NB4 (cell line): Measurements from ENCODE around the gene FAM222A.

Experiments
- MAX ChIP-seq: IDR thresholded peaks from 2 replicates; pipeline ENCODE4 v1.6.1; 2011; ENCODE audit warnings: low read depth, low read length
- TF ChIP-seq, protein P1 (sequence below): IDR thresholded peaks from one replicate; pipeline ENCODE4 v1.5.1; 2012; ENCODE audit warnings: low read depth, low read length

DNA sequence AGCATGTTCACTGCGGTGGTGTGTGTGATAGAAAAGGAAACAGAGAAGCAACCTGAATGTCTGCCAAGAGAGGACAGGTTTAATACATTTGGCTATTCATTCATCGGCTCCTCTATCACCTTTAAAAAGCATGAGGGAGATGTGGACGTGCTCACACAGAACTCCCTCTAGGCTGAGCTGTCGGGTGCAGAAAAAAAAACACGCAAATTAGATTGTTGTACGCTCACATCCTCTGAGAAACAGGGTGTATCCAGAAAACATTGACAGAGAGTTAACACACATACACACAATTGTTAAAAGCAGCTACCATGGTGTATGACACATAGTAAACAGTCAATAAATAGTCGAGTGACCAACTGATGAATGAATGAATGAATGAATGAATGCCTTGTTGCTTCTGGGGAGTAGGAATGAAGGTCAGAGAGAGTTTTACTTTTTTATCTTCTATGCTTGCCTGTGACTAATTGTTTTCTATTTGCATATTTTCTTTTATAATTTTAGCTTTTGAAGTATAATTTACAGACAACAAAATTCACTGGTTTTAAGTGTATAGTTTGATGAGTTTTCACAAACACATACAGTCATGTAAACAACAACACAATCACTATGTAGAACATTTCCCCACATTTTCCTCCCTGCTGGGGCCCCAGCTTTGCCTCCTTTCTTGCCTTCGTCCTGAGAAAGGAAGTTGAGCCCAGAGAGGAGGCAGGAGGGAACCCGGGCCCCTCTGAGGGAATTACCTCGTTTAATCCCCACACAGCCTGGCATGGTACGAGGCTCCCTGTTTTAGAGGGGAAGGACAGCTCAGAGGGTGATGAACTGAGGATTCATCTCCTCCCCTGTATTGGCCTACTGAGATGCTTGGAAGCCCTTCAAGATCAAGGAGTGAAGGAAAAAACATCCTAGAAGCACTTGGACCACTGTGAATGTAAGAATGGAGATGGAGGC, 19.7 kb upstream of the FAM222A start:
- TF ChIP-seq, protein P1, sequence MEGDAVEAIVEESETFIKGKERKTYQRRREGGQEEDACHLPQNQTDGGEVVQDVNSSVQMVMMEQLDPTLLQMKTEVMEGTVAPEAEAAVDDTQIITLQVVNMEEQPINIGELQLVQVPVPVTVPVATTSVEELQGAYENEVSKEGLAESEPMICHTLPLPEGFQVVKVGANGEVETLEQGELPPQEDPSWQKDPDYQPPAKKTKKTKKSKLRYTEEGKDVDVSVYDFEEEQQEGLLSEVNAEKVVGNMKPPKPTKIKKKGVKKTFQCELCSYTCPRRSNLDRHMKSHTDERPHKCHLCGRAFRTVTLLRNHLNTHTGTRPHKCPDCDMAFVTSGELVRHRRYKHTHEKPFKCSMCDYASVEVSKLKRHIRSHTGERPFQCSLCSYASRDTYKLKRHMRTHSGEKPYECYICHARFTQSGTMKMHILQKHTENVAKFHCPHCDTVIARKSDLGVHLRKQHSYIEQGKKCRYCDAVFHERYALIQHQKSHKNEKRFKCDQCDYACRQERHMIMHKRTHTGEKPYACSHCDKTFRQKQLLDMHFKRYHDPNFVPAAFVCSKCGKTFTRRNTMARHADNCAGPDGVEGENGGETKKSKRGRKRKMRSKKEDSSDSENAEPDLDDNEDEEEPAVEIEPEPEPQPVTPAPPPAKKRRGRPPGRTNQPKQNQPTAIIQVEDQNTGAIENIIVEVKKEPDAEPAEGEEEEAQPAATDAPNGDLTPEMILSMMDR = no peak
- no peak for TF ChIP-seq MAX
